ENCODE measurements around the gene RADIL.
"Not testable (repeated sequence)": the region's sequence is repeated elsewhere in the genome, so short reads cannot be mapped to it uniquely, and the experiment has no call there.

RADIL gene

GRCh38 chr7:4805110-4805983 is 78.2 kb downstream of the RADIL start:
- H3K27ac ChIP-seq (replicated peaks): no peak overlapping the region
- peaks cover 18% of the 10 kb centered on the region for H3K27me3 ChIP-seq (ENCODE audit: insufficient read depth, poor library complexity, severe bottlenecking)
- no peak for DNase-seq (ENCODE audit: low read depth in 1 of 2, low spot score in 1 of 2)
- TF ChIP-seq CTCF (IDR thresholded peaks at IDR 0.05; ENCODE audit: insufficient read depth, low read length) (no peak), REST (IDR thresholded peaks at IDR 0.05; ENCODE audit: insufficient replicate concordance, low read depth) (no peak), SPI1 (IDR thresholded peaks at IDR 0.05; ENCODE audit: borderline replicate concordance, low read depth) (no peak), GABPA (IDR thresholded peaks at IDR 0.05; ENCODE audit: low read depth) (no peak), POLR2AphosphoS5 (IDR thresholded peaks at IDR 0.05; ENCODE audit: low read depth) (no peak)
- no peak overlapping the region for H3K4me3 ChIP-seq (replicated peaks; ENCODE audit: insufficient read depth, low read length)

GRCh38 chr7:4803397-4804241 is 79.9 kb downstream of the RADIL start:
- Histone ChIP-seq H3K27ac (replicated peaks) (no peak overlapping the region), H3K4me3 (replicated peaks; ENCODE audit: insufficient read depth, low read length) (no peak overlapping the region), H3K27me3 (ENCODE audit: insufficient read depth, poor library complexity, severe bottlenecking) (peaks cover 8% of the 10 kb centered on the region)
- DNase-seq (ENCODE audit: low read depth in 1 of 2, low spot score in 1 of 2): no peak
- TF ChIP-seq CTCF (IDR thresholded peaks at IDR 0.05; ENCODE audit: insufficient read depth, low read length): no peak
- TF ChIP-seq SPI1 (IDR thresholded peaks at IDR 0.05; ENCODE audit: borderline replicate concordance, low read depth): no peak
- TF ChIP-seq GABPA (IDR thresholded peaks at IDR 0.05; ENCODE audit: low read depth): no peak
- TF ChIP-seq POLR2AphosphoS5 (IDR thresholded peaks at IDR 0.05; ENCODE audit: low read depth): no peak
- no peak for TF ChIP-seq REST (IDR thresholded peaks at IDR 0.05; ENCODE audit: insufficient replicate concordance, low read depth)

GRCh38 chr7:4802577-4802976 is 80.9 kb downstream of the RADIL start:
- not testable (repeated sequence) for H3K4me3 ChIP-seq (replicated peaks; ENCODE audit: insufficient read depth, low read length); DNase-seq (ENCODE audit: low read depth in 1 of 2, low spot score in 1 of 2); H3K27me3 ChIP-seq (ENCODE audit: insufficient read depth, poor library complexity, severe bottlenecking); H3K27ac ChIP-seq (replicated peaks)

GRCh38 chr7:4801839-4802231 is 81.7 kb downstream of the RADIL start:
- no peak for DNase-seq (ENCODE audit: low read depth in 1 of 2, low spot score in 1 of 2)
- TF ChIP-seq POLR2AphosphoS5 (IDR thresholded peaks at IDR 0.05; ENCODE audit: low read depth) (no peak), CTCF (IDR thresholded peaks at IDR 0.05; ENCODE audit: insufficient read depth, low read length) (no peak), SPI1 (IDR thresholded peaks at IDR 0.05; ENCODE audit: borderline replicate concordance, low read depth) (no peak), REST (IDR thresholded peaks at IDR 0.05; ENCODE audit: insufficient replicate concordance, low read depth) (no peak), GABPA (IDR thresholded peaks at IDR 0.05; ENCODE audit: low read depth) (no peak)
- Histone ChIP-seq H3K27ac (replicated peaks) (no peak overlapping the region), H3K27me3 (ENCODE audit: insufficient read depth, poor library complexity, severe bottlenecking) (peaks cover 3% of the 10 kb centered on the region), H3K4me3 (replicated peaks; ENCODE audit: insufficient read depth, low read length) (no peak overlapping the region)
